Stomach smooth muscle (tissue), 2 donors: ENCODE data around the gene MNT.

Experiments
- H3K27ac ChIP-seq: one replicate; pipeline ENCODE4 v1.7.0; 2013; ENCODE audit warnings: mild to moderate bottlenecking, low read length, inconsistent platforms
- H3K27me3 ChIP-seq, 2 donors: one replicate each; pipeline ENCODE4 v1.7.0; 2013; ENCODE audit warnings: low read length in 2 of 2; ENCODE audit not compliant: insufficient read depth in 2 of 2, control insufficient read depth in 1 of 2
- H3K36me3 ChIP-seq, 2 donors: one replicate each; pipeline ENCODE4 v1.7.0; 2013; ENCODE audit warnings: low read length in 2 of 2; ENCODE audit not compliant: control insufficient read depth in 2 of 2, insufficient read depth in 2 of 2
- H3K4me1 ChIP-seq: one replicate; pipeline ENCODE4 v1.7.0; 2013; ENCODE audit warnings: low read length; ENCODE audit not compliant: control insufficient read depth, insufficient read depth
- H3K4me3 ChIP-seq, 2 donors: one replicate each; pipeline ENCODE4 v1.7.0; 2013; ENCODE audit warnings: low read length in 2 of 2
- H3K9ac ChIP-seq, 2 donors: one replicate each; pipeline ENCODE4 v1.7.0; 2013; ENCODE audit warnings: low read length in 2 of 2, mild to moderate bottlenecking in 1 of 2
- H3K9me3 ChIP-seq, 2 donors: one replicate each; pipeline ENCODE4 v1.7.0; 2013; ENCODE audit warnings: low read length in 2 of 2; ENCODE audit not compliant: control insufficient read depth in 2 of 2
- donor health status: healthy.
- donor health status: Pancreatic carcinoma.

MNT gene

DNA sequence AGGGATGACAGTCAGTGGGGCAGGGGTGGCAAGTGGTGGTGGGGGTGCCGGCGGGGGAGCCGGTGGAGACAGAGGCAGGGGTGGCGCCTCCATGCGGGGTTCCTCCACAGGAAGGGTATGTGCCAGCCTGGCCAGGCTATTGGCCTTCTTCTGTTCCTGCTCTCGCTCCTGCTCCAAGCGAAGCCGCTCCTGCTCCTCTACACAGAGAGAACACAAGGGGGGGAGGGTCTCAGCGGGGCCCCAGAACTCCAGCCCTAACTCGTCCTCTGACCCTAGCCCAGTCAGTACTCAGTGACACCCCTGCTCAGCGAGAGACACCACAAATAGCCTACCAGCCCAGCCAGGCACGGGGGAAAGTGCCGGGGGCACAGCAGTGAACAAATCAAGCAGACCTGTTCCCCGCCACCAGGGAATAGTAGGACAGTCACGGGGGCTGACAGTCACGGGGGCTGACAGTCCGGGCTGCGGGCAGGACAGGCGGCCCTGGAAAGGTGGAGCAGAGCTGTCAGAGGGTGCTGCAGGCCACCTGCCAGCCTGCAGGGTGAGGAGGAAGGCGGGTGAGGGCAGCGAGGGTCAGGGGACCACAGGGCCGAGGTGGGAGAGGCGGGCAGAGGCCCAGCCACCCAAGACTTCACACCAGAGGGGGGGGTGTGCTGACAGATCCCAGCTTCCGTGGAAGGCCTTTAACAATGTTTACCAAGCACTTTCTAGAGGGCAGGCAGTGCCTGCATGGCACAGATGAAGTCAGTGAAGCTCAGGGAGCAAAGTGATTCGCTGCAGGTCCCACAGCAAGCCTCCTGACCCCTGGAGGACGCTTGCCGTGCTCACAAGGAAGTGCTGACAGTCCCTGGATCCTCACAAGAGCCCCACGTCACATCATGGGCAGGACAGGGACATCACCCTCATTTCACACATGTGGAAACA is 5.3 kb downstream of the MNT start:
- Histone ChIP-seq H3K27me3 (no peaks in the 10 kb centered on the region), H3K9me3 (no peaks in the 10 kb centered on the region), H3K4me3 (peak overlapping the region; percentile 54 to 96), H3K36me3 (no peaks in the 10 kb centered on the region), H3K9ac (peak overlapping the region; percentile 75 to 83), H3K27ac (peak overlapping the region; percentile 99), H3K4me1 (peaks cover 78% of the 10 kb centered on the region)

DNA sequence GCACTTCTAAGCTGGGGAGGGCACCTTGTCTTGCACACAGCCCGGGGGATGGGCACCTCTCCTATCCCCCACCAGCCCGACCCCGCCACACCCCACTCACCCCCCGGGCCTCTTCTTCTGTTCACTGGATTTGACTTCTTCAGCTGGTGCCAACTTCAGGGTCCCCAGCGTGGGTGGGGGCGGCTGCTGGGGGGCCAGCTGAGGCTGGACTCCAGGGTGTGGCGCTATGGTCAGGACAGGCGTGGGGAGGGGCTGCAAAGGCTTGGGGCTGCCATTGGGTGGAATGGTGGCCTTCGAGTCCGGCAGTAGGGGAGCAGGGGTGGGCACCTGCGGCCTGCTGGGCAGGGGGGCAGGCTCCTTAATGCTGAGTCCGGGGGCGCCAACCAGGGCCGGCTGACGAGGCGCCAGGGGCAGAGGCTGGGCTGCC is 6.1 kb downstream of the MNT start:
- peak overlapping the region; percentile 99 for H3K27ac ChIP-seq
- no peaks in the 10 kb centered on the region for H3K36me3 ChIP-seq
- no peaks in the 10 kb centered on the region for H3K9me3 ChIP-seq
- H3K9ac ChIP-seq, result peak overlapping the region in 1 of 2 donors; percentile 85
- H3K4me3 ChIP-seq, result peak overlapping the region in 1 of 2 donors; percentile 15
- peaks cover 80% of the 10 kb centered on the region for H3K4me1 ChIP-seq
- no peaks in the 10 kb centered on the region for H3K27me3 ChIP-seq

DNA sequence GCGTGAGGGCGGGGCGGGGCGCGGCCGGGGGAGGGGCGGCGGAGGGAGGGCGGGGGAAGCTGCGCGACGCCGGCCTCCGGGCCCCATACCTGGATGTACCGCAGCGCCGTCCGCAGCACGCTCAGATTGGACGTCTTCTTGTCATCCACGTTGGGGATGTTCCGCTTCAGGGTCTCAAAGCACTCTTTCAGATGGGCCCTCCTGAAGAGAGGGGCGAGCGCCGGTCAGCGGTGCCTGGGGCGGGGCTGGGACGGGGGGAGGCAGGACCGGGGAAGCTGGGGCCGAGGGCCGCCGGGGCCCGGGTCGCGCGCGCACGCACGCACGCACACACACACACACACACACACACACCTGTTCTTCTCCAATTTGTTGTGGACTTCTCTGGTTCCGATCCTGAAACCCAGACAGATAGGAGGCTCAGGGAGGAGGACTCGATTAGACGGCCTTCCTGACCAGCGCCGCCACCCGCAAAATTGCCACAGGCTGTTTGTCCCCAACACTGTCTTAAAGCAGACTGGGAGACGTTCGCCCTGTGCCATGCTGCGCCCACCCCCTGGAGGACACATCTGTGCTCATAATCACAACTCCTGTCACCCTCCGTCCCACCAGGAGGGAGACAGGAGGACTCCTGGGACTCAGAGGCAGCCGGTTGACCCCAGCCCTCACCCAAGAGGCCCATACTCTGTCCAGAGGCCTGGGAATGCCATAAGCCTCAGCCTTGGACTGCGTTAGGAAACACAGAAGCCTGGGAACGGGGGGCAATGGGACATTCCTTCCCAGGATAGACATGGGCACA is 6.7 kb downstream of the MNT start:
- Histone ChIP-seq H3K27me3 (no peaks in the 10 kb centered on the region), H3K9ac (peak overlapping the region; percentile 64 to 85), H3K36me3 (peaks cover 0 to 3% of the 10 kb centered on the region in 2 donors), H3K4me1 (peaks cover 78% of the 10 kb centered on the region), H3K9me3 (no peaks in the 10 kb centered on the region), H3K4me3 (peak overlapping the region; percentile 40 to 64), H3K27ac (peak overlapping the region; percentile 99)

DNA sequence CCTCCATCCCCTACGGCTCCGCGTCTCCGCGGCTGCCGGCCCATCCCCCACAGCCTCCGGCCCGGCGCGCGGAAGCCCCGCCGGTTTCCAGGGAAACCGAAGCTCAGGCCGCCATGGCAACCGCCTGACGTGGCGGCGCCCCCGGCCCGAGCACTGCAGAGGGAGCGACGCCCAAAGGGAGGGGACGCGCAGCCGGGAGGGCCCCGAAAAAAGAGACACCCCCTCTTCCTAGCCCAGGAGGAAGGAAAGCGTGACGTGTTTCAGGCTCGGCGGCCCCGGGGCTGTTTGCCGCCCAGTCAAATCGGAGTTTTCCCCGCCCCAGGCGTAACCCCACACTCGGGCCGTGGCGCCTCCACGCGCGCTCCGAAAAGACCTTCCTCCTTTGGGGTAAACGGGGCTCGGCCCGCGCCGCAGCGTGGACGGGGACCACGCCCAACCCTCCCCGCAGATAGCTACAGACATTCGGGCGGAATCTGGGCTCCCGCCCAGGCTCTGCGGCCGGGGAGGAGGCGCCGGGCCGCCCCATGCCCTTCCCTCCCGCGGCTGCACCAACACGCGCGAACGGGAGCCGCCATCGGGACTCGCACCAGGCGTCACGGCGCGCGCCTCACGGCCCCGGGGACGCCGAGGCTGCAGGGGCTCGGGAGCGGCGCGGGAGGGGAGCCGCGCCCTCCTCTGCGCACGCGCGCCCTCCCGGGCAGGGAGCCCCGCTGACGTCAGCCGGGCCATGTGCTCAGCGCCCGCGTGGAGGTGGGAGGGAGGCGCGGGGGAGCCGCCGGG is 7.5 kb downstream of the MNT start:
- peak overlapping the region; percentile 72 to 79 for H3K4me3 ChIP-seq
- H3K4me1 ChIP-seq, result peaks cover 71% of the 10 kb centered on the region
- peak overlapping the region; percentile 83 to 94 for H3K9ac ChIP-seq
- H3K36me3 ChIP-seq, result peaks cover 0 to 3% of the 10 kb centered on the region in 2 donors
- H3K27me3 ChIP-seq, result no peaks in the 10 kb centered on the region
- peak overlapping the region; percentile 96 for H3K27ac ChIP-seq
- H3K9me3 ChIP-seq, result no peaks in the 10 kb centered on the region

DNA sequence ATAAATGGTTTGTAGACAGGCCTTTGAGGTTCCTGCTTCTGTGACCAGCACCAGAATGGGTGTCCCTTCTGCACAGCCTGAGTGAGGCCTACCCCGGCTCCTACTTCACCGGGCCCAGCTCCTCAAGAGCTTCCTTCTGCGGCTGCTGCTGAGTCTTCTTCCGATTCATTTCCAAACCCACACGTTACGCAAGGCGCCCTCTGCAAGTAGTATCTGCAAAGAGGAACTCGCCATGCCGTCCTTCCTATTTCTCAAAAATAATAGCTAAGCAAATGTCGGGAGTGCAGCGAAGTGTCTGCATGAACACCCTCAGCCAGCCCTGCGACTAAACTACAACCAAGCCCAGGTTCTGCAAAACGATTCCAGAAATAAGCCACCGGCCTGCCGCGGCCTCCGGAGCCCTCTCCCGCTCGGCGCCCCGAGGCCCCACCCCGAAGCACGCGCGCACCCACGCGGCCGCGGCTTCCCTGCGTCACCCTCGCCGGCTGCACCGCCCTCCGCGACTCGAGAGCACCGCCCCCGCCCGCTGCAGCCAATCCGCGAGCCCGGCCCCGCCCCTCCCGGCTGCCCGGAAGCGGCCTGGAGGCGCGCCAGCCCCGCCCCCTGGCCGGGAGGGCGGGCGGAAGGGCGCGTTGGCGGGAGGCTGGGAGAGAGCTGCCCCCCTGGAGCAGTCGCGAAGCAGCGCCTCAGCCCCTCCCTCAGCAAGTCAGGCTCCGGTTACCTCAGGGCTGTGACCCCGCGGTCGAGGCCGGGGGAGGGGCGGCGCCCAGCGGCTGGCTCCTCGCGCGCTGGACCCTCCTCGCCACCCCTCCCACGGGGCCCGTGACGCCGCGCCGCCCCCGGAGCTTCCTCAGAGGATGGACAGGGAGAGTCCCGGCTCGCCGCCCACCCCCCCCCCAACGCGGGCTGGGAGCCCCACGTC is 8.3 kb downstream of the MNT start:
- peak overlapping the region; percentile 62 to 94 for H3K9ac ChIP-seq
- H3K4me1 ChIP-seq, result peaks cover 63% of the 10 kb centered on the region
- H3K9me3 ChIP-seq, result no peaks in the 10 kb centered on the region
- H3K4me3 ChIP-seq, result peak overlapping the region; percentile 72 to 79
- peak overlapping the region; percentile 96 for H3K27ac ChIP-seq
- peaks cover 0 to 8% of the 10 kb centered on the region in 2 donors for H3K36me3 ChIP-seq
- no peaks in the 10 kb centered on the region for H3K27me3 ChIP-seq

DNA sequence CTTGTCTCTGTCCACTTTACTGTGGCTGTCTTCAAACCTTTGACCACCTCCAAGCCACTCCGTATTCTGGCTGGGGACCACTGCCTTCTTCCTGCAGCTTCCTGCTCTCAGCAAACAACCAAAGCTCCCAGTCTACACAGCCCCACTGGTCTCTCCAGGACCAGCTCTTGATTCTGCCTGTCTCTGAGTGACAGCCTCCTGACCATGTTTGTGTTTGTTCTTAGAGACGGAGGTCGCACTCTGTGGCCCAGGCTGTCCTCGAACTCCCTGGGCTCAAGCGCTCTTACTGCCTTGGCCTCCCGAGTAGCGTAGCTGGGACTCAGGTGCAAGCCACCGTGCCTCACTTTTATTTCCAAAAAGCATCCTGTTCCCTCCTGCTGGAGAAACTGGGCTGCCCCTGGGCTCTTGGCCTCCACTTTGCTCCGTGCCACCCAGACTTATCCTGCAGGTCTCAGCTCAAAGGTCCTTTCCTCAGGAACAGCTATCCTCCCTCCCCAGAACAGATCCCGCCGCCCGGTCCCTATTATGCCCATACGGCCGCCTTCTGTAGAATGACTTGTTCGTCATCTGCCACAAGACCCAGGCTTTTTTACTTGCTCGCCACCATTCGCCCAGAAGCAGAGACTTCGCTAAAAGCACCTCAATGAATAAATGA is 9.1 kb downstream of the MNT start:
- Histone ChIP-seq H3K9ac (peak overlapping the region; percentile 54 to 62), H3K27me3 (no peaks in the 10 kb centered on the region), H3K9me3 (no peaks in the 10 kb centered on the region), H3K27ac (peak overlapping the region; percentile 96), H3K4me1 (peaks cover 55% of the 10 kb centered on the region), H3K4me3 (peak overlapping the region; percentile 66 to 75), H3K36me3 (peaks cover 5 to 16% of the 10 kb centered on the region in 2 donors)

DNA sequence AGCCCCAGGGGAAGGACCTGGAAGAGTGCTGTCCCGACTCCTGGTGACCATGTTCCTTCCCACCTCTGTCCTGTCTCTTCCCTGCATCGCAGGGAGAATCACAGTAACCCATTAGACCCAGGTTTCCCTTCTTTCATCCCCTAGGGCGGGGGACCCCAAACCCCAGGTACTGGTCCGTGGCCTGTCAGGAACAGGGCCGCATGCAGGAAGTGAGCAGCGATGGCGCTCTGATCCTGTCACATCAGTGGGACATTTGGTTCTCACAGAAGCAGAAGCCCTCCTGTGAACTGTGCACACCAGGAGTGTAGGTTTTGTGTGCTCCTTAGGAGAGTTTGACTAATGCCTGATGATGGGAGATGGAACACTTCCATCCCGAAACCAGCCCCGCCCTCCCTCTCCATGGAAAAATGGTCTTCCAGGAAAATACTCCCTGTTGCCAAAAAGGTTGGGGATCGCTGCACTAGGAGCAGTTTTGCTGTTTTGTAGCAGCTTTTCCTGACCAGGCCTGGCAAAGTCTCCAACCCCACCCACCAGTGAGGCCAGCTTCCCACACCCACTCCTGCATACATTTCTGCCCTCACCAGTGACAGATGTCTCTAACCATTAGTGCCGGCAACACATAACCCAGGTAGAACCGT is 10.5 kb downstream of the MNT start:
- H3K27ac ChIP-seq, result peak overlapping the region; percentile 96
- peaks cover 41% of the 10 kb centered on the region for H3K4me1 ChIP-seq
- no peaks in the 10 kb centered on the region for H3K27me3 ChIP-seq
- H3K9ac ChIP-seq, result peak overlapping the region; percentile 36 to 48
- peak overlapping the region in 1 of 2 donors; percentile 22 for H3K4me3 ChIP-seq
- peaks cover 11 to 27% of the 10 kb centered on the region in 2 donors for H3K36me3 ChIP-seq
- no peaks in the 10 kb centered on the region for H3K9me3 ChIP-seq

DNA sequence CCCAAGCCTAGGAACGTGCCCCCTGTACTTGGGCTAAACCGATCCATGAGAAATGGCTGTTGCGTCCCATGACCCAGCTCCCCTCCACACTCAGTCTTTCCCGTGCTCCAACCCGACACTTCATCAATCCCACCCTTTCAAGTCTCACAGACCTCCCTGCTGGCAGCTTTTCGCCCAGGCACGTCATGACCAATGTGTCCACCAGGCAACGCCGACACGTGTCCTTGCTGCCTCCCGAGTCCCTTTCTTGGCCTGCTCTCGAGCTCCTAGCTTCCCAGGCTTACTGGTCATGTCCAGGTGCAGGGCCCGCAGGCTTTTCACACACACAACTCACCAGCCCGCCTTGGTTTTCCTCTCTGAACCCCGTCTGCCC is 12.2 kb downstream of the MNT start:
- peak overlapping the region; percentile 2 for H3K27ac ChIP-seq
- no peaks in the 10 kb centered on the region for H3K27me3 ChIP-seq
- peaks cover 11 to 35% of the 10 kb centered on the region in 2 donors for H3K36me3 ChIP-seq
- H3K4me1 ChIP-seq, result peaks cover 28% of the 10 kb centered on the region
- no peak overlapping the region for H3K9ac ChIP-seq
- H3K4me3 ChIP-seq, result no peak overlapping the region
- H3K9me3 ChIP-seq, result no peaks in the 10 kb centered on the region
